Measurements from ENCODE around the gene DAG1.

DAG1 gene

DNA sequence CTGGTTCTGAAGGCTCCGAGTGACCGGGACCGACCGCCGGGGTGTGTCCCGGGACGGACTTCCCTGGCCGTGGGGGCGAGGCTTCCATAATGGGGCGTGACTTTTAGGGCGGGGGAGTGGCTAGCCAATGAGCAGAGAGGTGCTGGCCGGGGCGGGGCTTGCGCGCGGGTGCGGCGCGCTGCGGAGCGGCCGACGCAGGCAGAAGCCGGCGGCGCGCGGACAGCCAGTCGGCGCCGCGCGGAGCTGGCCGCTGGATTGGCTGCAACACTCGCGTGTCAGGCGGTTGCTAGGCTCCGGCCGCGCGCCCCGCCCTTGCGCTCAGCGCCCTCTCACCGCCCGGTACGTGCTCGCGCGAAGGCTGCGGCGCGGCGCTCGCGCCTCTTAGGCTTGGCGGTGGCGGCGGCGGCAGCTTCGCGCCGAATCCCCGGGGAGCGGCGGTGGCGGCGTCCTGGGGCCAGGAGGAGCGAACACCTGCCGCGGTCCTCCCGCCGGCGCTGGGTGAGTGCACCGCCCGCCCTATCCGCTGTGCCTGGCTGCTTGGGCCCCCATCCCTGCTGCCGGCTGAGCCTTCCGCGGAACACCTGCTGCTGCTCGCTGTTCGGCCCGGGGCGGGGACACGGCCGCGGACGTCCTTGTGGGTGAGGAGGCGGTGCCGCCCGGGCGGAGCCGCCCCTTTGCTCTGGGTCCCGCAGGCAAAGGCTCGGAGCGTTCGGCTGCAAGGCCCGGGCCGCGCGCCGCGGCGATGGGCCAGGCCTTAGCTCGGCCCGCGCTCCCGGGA is at the start of gene DAG1:
TSS of gene DAG1 (plus strand) at position 332 of the 778 bp plus-strand sequence. CDS start 40,268 bp downstream, outside the sequence.
- Histone ChIP-seq H3K27ac (peak within 1 kb of the TSS; percentile 87 to 96), H3K4me3 (peak within 1 kb of the TSS; percentile 76)
- peak; percentile 99 for DNase-seq (ENCODE audit: low spot score)
- TF ChIP-seq, protein P1, sequence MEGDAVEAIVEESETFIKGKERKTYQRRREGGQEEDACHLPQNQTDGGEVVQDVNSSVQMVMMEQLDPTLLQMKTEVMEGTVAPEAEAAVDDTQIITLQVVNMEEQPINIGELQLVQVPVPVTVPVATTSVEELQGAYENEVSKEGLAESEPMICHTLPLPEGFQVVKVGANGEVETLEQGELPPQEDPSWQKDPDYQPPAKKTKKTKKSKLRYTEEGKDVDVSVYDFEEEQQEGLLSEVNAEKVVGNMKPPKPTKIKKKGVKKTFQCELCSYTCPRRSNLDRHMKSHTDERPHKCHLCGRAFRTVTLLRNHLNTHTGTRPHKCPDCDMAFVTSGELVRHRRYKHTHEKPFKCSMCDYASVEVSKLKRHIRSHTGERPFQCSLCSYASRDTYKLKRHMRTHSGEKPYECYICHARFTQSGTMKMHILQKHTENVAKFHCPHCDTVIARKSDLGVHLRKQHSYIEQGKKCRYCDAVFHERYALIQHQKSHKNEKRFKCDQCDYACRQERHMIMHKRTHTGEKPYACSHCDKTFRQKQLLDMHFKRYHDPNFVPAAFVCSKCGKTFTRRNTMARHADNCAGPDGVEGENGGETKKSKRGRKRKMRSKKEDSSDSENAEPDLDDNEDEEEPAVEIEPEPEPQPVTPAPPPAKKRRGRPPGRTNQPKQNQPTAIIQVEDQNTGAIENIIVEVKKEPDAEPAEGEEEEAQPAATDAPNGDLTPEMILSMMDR (IDR thresholded peaks at IDR 0.05) = no peak

DNA sequence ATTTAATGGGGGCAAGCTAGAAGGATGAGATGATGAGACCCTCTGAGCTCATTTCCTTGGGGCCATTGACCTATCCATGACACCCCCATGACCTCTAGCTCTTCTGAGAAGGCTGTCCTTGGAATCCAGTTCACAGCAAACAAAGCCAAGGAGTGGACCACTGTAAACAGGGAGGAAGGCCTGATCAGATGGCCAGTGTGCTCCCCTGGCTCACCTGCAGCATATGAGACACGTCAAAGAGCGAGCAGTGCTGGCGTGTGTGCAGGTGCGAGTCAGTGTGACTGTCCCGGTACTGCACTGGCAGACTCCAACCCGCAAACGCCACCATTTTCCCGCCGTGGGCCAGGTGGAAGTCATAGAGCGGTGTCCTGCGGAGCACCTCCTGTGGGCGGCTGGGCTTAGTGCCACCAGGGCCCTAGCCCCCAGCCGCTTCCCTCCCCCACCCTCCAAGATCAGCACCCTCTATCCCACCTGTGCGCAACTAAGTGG is 48.1 kb upstream of the DAG1 start:
- Histone ChIP-seq H3K27ac (peak overlapping the region in 1 of 2 donors; percentile 46), H3K4me3 (peak overlapping the region; percentile 48)
- TF ChIP-seq, protein P1 (IDR thresholded peaks at IDR 0.05) = no peak
- no peak for DNase-seq (ENCODE audit: low spot score)

DNA sequence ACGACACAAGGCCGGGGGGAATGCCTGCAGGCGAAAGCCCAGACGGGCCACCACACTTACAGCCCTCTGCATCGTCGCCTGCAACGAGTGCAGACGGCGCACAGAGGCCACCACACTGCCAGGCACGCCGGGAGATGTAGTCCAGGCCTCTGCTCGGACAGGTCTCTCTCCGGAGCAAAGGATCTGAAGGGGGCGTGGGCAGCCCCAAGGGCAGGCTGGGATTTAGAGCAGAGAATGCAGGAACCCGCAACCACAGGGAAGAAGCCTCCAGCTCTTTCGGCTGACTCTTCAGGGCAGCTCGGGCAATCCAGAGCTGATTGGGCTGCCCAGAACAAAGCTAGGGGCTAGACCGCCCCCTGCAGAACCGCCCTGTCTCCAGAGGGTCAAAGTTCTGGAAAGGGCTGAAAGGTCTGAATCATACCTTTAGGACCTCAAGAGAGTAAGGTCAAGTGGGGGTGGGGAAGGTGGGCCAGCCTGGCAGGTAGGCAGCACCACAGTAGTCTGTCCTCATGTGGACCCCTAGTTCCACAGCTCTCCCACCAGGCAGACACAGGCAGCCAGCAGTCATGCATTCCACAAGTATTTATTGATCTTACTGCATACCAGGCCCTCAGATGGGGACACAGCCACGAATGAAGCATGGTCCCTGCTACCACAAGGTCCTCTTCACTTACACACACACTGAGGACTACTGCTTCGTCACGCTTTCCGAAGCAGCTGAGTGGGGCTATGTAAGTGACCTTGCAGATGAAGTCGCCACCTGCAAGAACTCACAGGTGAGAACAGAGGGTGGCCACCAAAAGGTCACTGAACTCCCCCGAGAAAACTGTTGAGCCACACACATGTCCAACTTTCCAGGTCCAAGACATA is 47.5 kb upstream of the DAG1 start, which contains the start of gene AMT:
TSS of gene AMT (minus strand) at position 95 of the 870 bp plus-strand sequence. CDS start at position 72, 23 bp downstream.
- TF ChIP-seq, protein P1 (IDR thresholded peaks at IDR 0.05) = no peak
- DNase-seq (ENCODE audit: low spot score) = no peak
- peak within 1 kb of the TSS in 1 of 2 donors; percentile 46 for H3K27ac ChIP-seq
- H3K4me3 ChIP-seq = peak within 1 kb of the TSS; percentile 48

DNA sequence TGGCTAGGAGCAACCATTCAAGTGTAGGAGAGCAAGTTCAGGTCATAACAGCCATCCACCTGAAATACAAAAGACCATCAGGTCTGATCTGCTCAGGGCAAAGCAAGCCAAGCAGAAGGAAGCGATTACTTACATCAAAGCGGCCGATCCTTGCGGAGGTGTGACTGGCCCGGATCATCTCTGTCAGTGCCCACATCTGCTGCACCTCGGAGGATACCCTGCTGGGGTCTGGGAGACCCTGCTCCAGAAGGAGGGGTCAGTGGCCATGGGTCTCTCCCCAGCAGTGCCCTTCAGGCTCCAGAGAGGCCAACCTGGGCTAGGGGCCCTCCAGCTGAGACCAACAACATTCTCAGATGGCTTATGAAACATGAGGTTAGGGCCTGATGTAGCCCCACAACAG is 45.3 kb upstream of the DAG1 start:
- no peak for DNase-seq (ENCODE audit: low spot score)
- Histone ChIP-seq H3K4me3 (no peak overlapping the region), H3K27ac (no peak overlapping the region)
- TF ChIP-seq, protein P1 (IDR thresholded peaks at IDR 0.05) = no peak

DNA sequence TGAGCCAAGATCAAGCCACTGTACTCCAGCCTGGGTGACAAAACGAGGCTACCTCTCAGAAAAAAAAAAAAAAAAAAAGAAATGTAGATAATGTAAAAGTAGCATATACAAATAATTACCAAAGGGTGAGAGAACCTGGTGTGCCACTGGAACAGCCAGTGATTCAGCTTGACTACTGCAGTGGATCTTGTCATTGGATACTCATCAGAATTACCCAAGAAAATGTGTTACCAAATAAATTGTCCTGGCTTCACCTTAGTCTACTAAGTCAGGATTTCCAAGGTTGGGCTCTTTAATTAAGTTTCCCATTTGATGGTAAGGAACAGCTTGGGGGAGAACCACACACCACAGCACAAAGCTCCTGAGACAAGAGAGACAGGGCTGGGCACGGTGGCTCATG is 42.5 kb upstream of the DAG1 start:
- DNase-seq (ENCODE audit: low spot score) = no peak
- TF ChIP-seq, protein P1 (IDR thresholded peaks at IDR 0.05) = no peak
- H3K27ac ChIP-seq = no peak overlapping the region
- no peak overlapping the region for H3K4me3 ChIP-seq

DNA sequence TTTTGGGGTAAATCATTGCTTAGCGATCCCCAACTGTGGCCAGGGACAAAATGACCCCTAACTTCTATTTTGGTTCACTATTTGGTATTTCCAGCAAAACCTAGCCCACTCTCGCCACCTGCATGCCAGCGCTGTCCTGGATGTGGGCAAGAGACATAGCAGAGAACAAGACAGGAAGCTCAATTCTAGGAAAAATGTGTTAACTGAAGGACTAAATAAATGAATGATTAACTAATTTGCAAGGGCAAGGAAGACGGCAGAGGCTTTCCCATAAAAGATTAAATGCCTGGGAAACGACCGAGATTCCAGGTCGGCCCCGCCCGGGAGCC is 41.4 kb upstream of the DAG1 start:
- TF ChIP-seq, protein P1 (IDR thresholded peaks at IDR 0.05) = no peak
- H3K27ac ChIP-seq = peak overlapping the region; percentile 62 to 86
- no peak for DNase-seq (ENCODE audit: low spot score)
- peak overlapping the region; percentile 87 for H3K4me3 ChIP-seq

All from coronary artery (tissue), 2 donors.